Gastroesophageal sphincter (tissue), 3 donors: Measurements from ENCODE around the gene CCDC81.

Experiments used
- CTCF ChIP-seq, 4 experiments: fragments of 200-600 bp in 2 of 4; fragments of 450-650 bp in 2 of 4; sonication (generic) in 1 of 4; IDR thresholded peaks; one replicate each; pipeline ENCODE4 v1.5.1; 2017 to 2019; ENCODE audit warnings: antibody characterized with exemption in 4 of 4, mild to moderate bottlenecking in 2 of 4, moderate library complexity in 2 of 4
- POLR2A ChIP-seq, 2 donors: fragments of 450-650 bp; IDR thresholded peaks; one replicate each; pipeline ENCODE4 v1.6.1; 2017; ENCODE audit warnings: antibody characterized with exemption in 2 of 2, mild to moderate bottlenecking in 2 of 2, moderate library complexity in 1 of 2
- POLR2AphosphoS5 ChIP-seq: sonication (generic); formaldehyde crosslinking; IDR thresholded peaks from one replicate; pipeline ENCODE4 v1.6.1; 2017; ENCODE audit warnings: antibody characterized with exemption

GRCh38 chr11:86440843-86441242, 66.2 kb downstream of the CCDC81 start:
- TF ChIP-seq CTCF (IDR thresholded peaks at IDR 0.05) (no peak), POLR2AphosphoS5 (no peak), POLR2A (IDR thresholded peaks at IDR 0.05) (no peak)
